Endothelial cell of umbilical vein (primary cell): ENCODE measurements around the gene ARHGEF19. TPM values are rescaled to one million over a fixed set of nuclear protein-coding genes. Genes with fewer than 3 reads are reported as not detected.
"Not testable (repeated sequence)": the region's sequence is repeated elsewhere in the genome, so short reads cannot be mapped to it uniquely, and the experiment has no call there.

ENCODE experiments used
- BruUV-seq: library from RNA; stranded (reverse); fragments of 400-500 nt; replicated peaks from 2 replicates; lab custom pipeline; 2021; lab: Mats Ljungman, UMichigan
- CTCF ChIA-PET: fragments of 300-600, 350-600 bp; sonication (Branson Sonifier 250); formaldehyde crosslinking; loops from one replicate; lab custom pipeline; 2021; ENCODE audit warnings: antibody characterized with exemption, inconsistent platforms; lab: Charles Lee
- POLR2A ChIA-PET: fragments of 300-600, 350-600 bp; sonication (Branson Sonifier 250); formaldehyde crosslinking; loops from one replicate; lab custom pipeline; 2021; ENCODE audit warnings: antibody characterized with exemption, inconsistent platforms; lab: Charles Lee
- DNase-seq: peaks from one replicate; pipeline ENCODE4 v3.0.0-alpha.2; 2011; ENCODE audit warnings: low read depth, low spot score
- FAIRE-seq: peaks from 2 replicates; lab custom pipeline; 2011; peaks lifted over from hg19 to GRCh38; lab: Jason Lieb, UNC
- H2AFZ ChIP-seq: 2 replicates; pipeline ENCODE4 v1.6.0; 2012; ENCODE audit warnings: low read depth, low read length, control low read depth, inconsistent platforms
- H3K27ac ChIP-seq: 2 replicates; pipeline ENCODE4 v1.5.1; 2011; ENCODE audit warnings: low read depth, mild to moderate bottlenecking, control low read depth, low read length, moderate library complexity; ENCODE audit not compliant: insufficient read depth
- H3K27me3 ChIP-seq, 2 experiments: 2 replicates each; pipeline versions ENCODE4 v1.6.0 to v1.6.1; 2011; ENCODE audit warnings: low read length in 2 of 2, mixed read lengths in 1 of 2; ENCODE audit not compliant: control insufficient read depth in 2 of 2, insufficient read depth in 2 of 2
- H3K36me3 ChIP-seq, 2 experiments: 2 replicates in 1 of 2; 3 replicates in 1 of 2; pipeline ENCODE4 v1.5.1; 2011; ENCODE audit warnings: low read length in 2 of 2, mild to moderate bottlenecking in 1 of 2, moderate library complexity in 1 of 2; ENCODE audit not compliant: control insufficient read depth in 2 of 2, insufficient read depth in 2 of 2; ENCODE audit errors: extremely low read depth in 1 of 2
- H3K4me1 ChIP-seq: 3 replicates; pipeline ENCODE4 v1.5.1; 2011; ENCODE audit warnings: mild to moderate bottlenecking, low read length; ENCODE audit not compliant: control insufficient read depth, insufficient read depth; ENCODE audit errors: extremely low read depth
- H3K4me2 ChIP-seq: 2 replicates; pipeline ENCODE4 v1.6.1; 2011; ENCODE audit warnings: low read length, control low read depth, mixed read lengths; ENCODE audit not compliant: insufficient read depth
- H3K4me3 ChIP-seq, 3 experiments: fragments of 200-600 bp in 1 of 3; sonication (generic), shearing (Covaris generic) in 1 of 3; replicated peaks in 1 of 3; 2 replicates each; pipeline ENCODE4 v1.5.1; 2011 to 2016; ENCODE audit warnings: control low read depth in 3 of 3, low read length in 3 of 3, mild to moderate bottlenecking in 2 of 3, inconsistent platforms in 1 of 3, low read depth in 1 of 3, moderate library complexity in 1 of 3; ENCODE audit not compliant: insufficient read depth in 1 of 3
- H3K79me2 ChIP-seq: 2 replicates; pipeline ENCODE4 v1.6.0; 2012; ENCODE audit warnings: low read length, inconsistent platforms; ENCODE audit not compliant: control insufficient read depth, insufficient read depth
- H3K9ac ChIP-seq: replicated peaks from 2 replicates; pipeline ENCODE3; 2011; ENCODE audit warnings: low read length, control low read depth; ENCODE audit not compliant: insufficient read depth; ENCODE audit errors: extremely low read depth
- H3K9me1 ChIP-seq: replicated peaks from 3 replicates; pipeline ENCODE4 v1.6.0; 2011; ENCODE audit warnings: mild to moderate bottlenecking, low read length; ENCODE audit not compliant: control insufficient read depth, insufficient read depth; ENCODE audit errors: extremely low read depth
- H3K9me3 ChIP-seq: replicated peaks from 2 replicates; pipeline ENCODE4 v1.5.1; 2012; ENCODE audit warnings: low read length, inconsistent platforms; ENCODE audit not compliant: control insufficient read depth, insufficient read depth
- H4K20me1 ChIP-seq: replicated peaks from 2 replicates; pipeline ENCODE3; 2011; ENCODE audit warnings: mild to moderate bottlenecking, low read length; ENCODE audit not compliant: control insufficient read depth, insufficient read depth; ENCODE audit errors: extremely low read depth
- EZH2 ChIP-seq: IDR thresholded peaks from 2 replicates; pipeline ENCODE4 v1.6.1; 2012; ENCODE audit warnings: borderline replicate concordance, low read depth, mild to moderate bottlenecking, moderate library complexity, low read length, inconsistent platforms; ENCODE audit not compliant: severe bottlenecking
- FOS ChIP-seq: IDR thresholded peaks from 2 replicates; pipeline ENCODE4 v1.6.1; 2011; ENCODE audit warnings: mild to moderate bottlenecking, low read length, moderate library complexity, borderline replicate concordance; ENCODE audit not compliant: insufficient read depth
- GATA2 ChIP-seq: IDR thresholded peaks from 2 replicates; pipeline ENCODE4 v1.7.0; 2011; ENCODE audit warnings: low read depth, mild to moderate bottlenecking, moderate library complexity, mixed read lengths, low read length; ENCODE audit not compliant: insufficient read length, insufficient read depth
- JUN ChIP-seq: IDR thresholded peaks from 2 replicates; pipeline ENCODE4 v1.6.1; 2011; ENCODE audit warnings: borderline replicate concordance, low read depth; ENCODE audit not compliant: insufficient read length, insufficient read depth
- MYC ChIP-seq: IDR thresholded peaks from one replicate; pipeline ENCODE4 v1.6.1; 2011; ENCODE audit warnings: mild to moderate bottlenecking, low read depth, low read length
- POLR2A ChIP-seq: IDR thresholded peaks from 2 replicates; pipeline ENCODE4 v1.6.1; 2012; ENCODE audit warnings: low read depth, mild to moderate bottlenecking, control low read depth, low read length
- POLR2AphosphoS5 ChIP-seq: IDR thresholded peaks from 2 replicates; pipeline ENCODE4 v1.6.1; 2012; ENCODE audit warnings: low read depth, mild to moderate bottlenecking, control low read depth, low read length, moderate library complexity; ENCODE audit not compliant: insufficient read depth
- dilution Hi-C: fragments of 300-500 bp; cut with MboI; formaldehyde crosslinking; loops from one replicate; pipeline ENCODE4 v1.15.0; 2019; ENCODE audit warnings: low sequenced_read_pairs; ENCODE audit not compliant: extremely low pct_ligation_motif_present
- intact Hi-C: fragments of 100-400 bp; cut with micrococcal nuclease; formaldehyde crosslinking; loops from one replicate; pipeline ENCODE4 v1.10.0; 2022
- polyA plus RNA-seq, 4 experiments: library from polyadenylated mRNA; depleted of rRNA in 3 of 4; stranded (reverse) in 3 of 4; unstranded in 1 of 4; fragments of >200 nt; gene quantifications; 2 replicates each; pipeline versions ENCODE4 v1.2.1 to v1.2.3, GENCODE V29; 2011 to 2012; ENCODE audit warnings: missing spikeins in 1 of 4
- total RNA-seq: library from RNA; stranded (reverse); gene quantifications from 2 replicates; pipeline ENCODE4 v1.2.3, GENCODE V29; 2021
- TF ChIP-seq, protein P1 (sequence below), 2 donors: IDR thresholded peaks; 1 replicate in 1 of 2; 2 replicates in 1 of 2; pipeline ENCODE4 v1.5.1; 2011; ENCODE audit warnings: low read length in 2 of 2, mild to moderate bottlenecking in 2 of 2, moderate library complexity in 2 of 2, control low read depth in 1 of 2, inconsistent platforms in 1 of 2, low read depth in 1 of 2; ENCODE audit not compliant: insufficient read depth in 1 of 2; ENCODE audit errors: extremely low read depth in 1 of 2
- TF ChIP-seq, protein P2 (sequence below): IDR thresholded peaks from 2 replicates; pipeline ENCODE4 v1.6.1; 2011; ENCODE audit not compliant: insufficient read depth, insufficient read length

ARHGEF19 gene
- total and polyA plus RNA-seq, 2 donors (not counting 3 experiments of a cell fraction or from before 2014, with no cell fraction given), result 6.2 to 8.0 TPM

GRCh38 chr1:16215882-16216753, 3.7 kb upstream of the ARHGEF19 start:
- peak overlapping the region; percentile 77 for H3K4me2 ChIP-seq
- H3K9ac ChIP-seq, result no peak overlapping the region
- dilution Hi-C loops (no loop called here), intact Hi-C loops (no loop called here)
- ChIA-PET CTCF (interaction anchor here (0.6 to 3.1 kb wide), 7 partner anchors 9 to 184 kb away, joined by 3 to 15 read pairs (median 8); no protein-coding TSS in a partner anchor), POLR2A (interaction anchor here (1.1 to 1.6 kb wide), 3 partner anchors 9 to 32 kb away, joined by 3 to 8 read pairs (median 4); no protein-coding TSS in a partner anchor)
- TF ChIP-seq EZH2 (no peak), JUN (no peak), POLR2AphosphoS5 (no peak), GATA2 (no peak), MYC (no peak), POLR2A (no peak), FOS (no peak)
- TF ChIP-seq, protein P1, sequence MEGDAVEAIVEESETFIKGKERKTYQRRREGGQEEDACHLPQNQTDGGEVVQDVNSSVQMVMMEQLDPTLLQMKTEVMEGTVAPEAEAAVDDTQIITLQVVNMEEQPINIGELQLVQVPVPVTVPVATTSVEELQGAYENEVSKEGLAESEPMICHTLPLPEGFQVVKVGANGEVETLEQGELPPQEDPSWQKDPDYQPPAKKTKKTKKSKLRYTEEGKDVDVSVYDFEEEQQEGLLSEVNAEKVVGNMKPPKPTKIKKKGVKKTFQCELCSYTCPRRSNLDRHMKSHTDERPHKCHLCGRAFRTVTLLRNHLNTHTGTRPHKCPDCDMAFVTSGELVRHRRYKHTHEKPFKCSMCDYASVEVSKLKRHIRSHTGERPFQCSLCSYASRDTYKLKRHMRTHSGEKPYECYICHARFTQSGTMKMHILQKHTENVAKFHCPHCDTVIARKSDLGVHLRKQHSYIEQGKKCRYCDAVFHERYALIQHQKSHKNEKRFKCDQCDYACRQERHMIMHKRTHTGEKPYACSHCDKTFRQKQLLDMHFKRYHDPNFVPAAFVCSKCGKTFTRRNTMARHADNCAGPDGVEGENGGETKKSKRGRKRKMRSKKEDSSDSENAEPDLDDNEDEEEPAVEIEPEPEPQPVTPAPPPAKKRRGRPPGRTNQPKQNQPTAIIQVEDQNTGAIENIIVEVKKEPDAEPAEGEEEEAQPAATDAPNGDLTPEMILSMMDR (IDR thresholded peaks at IDR 0.05; ENCODE audit: extremely low read depth in 1 of 2, insufficient read depth in 1 of 2, low read depth in 1 of 2, low read length in 2 of 2), result no peak
- TF ChIP-seq, protein P2, sequence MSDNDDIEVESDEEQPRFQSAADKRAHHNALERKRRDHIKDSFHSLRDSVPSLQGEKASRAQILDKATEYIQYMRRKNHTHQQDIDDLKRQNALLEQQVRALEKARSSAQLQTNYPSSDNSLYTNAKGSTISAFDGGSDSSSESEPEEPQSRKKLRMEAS, result no peak
- no peaks in the 10 kb centered on the region for H3K9me1 ChIP-seq
- DNase-seq (peak; percentile 81), FAIRE-seq (peak; percentile 71)
- no peaks in the 10 kb centered on the region for H3K79me2 ChIP-seq
- H3K27ac ChIP-seq, result no peak overlapping the region
- no peaks in the 10 kb centered on the region for H4K20me1 ChIP-seq
- H3K9me3 ChIP-seq, result no peaks in the 10 kb centered on the region
- peaks cover 8% of the 10 kb centered on the region for H3K4me1 ChIP-seq
- H3K4me3 ChIP-seq, result peak overlapping the region; percentile 22 to 58 (median 32)
- peak overlapping the region; percentile 96 for H2AFZ ChIP-seq
- no peaks in the 10 kb centered on the region for H3K36me3 ChIP-seq
- BruUV-seq, result no TSS peak
- H3K27me3 ChIP-seq, result no peaks in the 10 kb centered on the region

DNA sequence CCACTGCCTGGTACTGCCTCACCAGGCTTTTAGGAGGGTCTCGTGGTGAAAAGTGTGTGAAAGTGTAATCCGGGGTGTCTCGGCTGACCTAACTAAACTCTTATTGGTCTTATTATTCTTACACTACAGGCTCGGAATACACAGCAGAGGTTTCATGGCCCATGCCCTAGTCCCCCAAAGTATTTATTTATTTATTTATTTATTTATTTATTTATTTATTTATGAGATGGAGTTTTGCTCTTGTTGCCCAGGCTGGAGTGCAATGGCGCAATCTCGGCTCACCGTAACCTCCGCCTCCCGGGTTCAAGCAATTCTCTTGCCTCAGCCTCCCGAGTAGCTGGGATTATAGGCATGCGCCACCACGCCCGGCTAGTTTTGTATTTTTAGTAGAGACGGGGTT, 2.8 kb upstream of the ARHGEF19 start:
- H3K4me1 ChIP-seq, H3K79me2 ChIP-seq, FAIRE-seq, H2AFZ ChIP-seq, dilution Hi-C loops, DNase-seq, H3K9me3 ChIP-seq, H4K20me1 ChIP-seq, H3K36me3 ChIP-seq, H3K4me3 ChIP-seq, H3K9ac ChIP-seq, intact Hi-C loops, H3K27ac ChIP-seq, H3K9me1 ChIP-seq, BruUV-seq, H3K4me2 ChIP-seq, H3K27me3 ChIP-seq, CTCF ChIA-PET: not testable (repeated sequence)
- POLR2A ChIA-PET, result interaction anchor here (1.6 kb wide), 1 partner anchor 8 kb away, joined by 8 read pairs; no protein-coding TSS in a partner anchor
